GM19324 (cell line): Measurements from ENCODE around the gene RBMS1.
A peak's percentile ranks its signal among the peaks of the same experiment; 100 is the strongest.

ENCODE experiments used
- ATAC-seq: cut with Tn5 transposase; IDR thresholded peaks from one replicate; pipeline ENCODE4 v1.9.1; 2021; ENCODE audit warnings: mild to moderate bottlenecking, moderate library complexity; ENCODE audit not compliant: unreplicated experiment, low FRiP score

The RBMS1 gene

GRCh38 chr2:160290598-160290997, 203.0 kb downstream of the RBMS1 start:
- no peak for ATAC-seq

DNA sequence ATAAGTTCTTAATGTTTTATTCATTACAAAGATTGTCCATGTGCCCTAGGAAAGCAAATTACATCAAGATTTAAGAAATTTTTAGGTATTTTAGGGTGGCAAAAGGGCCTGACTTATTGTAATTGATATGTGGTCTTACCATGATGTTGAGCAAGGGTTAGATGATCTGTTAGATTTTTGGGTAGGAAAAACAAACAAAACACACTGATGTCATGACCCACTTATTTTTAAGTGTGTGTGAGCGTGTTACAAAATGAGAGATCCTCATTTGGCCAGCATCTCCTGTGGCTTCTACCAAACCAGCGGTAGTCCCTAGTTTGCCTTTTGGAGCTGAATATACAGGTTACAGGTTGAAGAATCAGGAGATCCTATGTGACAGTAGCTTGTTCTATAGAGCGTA, 203.8 kb downstream of the RBMS1 start:
- no peak for ATAC-seq

GRCh38 chr2:160289126-160289525, 204.5 kb downstream of the RBMS1 start:
- no peak for ATAC-seq

GRCh38 chr2:160288324-160288723, 205.3 kb downstream of the RBMS1 start:
- ATAC-seq: no peak

DNA sequence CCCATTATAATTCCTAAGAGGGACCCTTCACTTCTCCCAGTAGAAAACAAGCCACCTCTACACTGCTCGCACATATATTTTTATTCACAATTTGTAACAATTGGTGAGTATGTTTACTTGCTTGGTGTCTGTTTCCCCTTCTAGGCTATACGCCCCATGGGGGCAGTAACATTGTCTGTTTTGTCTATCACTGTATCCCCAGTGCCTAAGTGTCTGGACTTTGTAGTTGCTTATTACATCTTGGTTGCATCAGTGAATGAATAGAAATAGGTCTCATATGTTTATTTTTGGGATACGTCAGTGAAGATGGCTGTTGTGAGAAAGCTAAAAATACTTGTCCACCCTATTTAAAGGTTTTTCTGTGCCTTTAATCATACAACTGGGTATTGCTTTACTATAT, 206.1 kb downstream of the RBMS1 start:
- ATAC-seq: no peak

GRCh38 chr2:160286551-160286950, 207.1 kb downstream of the RBMS1 start:
- ATAC-seq: no peak

GRCh38 chr2:160283675-160284074, 209.9 kb downstream of the RBMS1 start:
- ATAC-seq: no peak

GRCh38 chr2:160282063-160282580, 211.5 kb downstream of the RBMS1 start:
- ATAC-seq: no peak

GRCh38 chr2:160281213-160281612, 212.4 kb downstream of the RBMS1 start:
- ATAC-seq: no peak

DNA sequence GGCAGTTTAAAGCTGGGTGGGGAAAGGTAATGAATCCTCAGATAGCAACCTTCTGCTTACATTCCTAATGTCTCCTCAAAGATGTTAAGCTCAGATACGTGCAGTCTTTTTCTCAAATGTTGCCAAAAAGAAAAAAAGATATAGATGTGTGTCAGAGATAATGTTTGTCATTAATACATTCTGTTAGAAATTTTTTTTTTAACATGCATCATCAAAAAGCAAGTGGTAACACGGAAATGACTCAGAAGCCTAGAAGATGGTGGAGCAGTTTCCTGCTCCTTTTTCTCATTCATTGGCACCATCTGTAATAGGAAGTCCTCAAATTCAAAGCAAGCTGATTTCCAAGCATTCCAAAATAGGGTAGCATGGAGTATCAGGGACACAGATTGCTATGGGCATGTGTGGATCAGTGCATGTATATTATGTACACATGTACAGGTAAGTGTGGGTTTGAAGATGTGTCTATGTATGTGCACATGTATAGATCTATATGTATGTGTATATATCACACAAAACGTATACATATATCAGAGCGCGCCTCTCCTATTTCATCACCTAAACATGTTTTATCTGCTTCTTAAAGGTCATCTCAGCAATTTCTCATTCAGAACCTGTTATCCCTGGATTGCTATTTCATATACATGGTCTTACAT, 213.7 kb downstream of the RBMS1 start:
- ATAC-seq: no peak

DNA sequence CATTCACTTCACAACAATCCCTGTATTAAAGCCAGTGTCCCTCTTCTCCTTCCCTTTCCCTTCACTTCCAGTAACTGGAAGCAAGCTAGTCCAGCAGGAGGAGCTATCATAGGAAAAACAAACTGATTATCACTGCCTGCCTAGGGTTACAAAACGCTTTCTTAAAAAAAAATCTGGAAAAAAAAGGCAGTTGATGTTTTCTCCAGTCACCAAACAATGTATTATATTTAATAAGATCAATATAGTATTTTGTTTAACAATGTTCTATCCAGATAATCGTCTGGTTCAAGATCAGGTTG, 214.8 kb downstream of the RBMS1 start:
- no peak for ATAC-seq

DNA sequence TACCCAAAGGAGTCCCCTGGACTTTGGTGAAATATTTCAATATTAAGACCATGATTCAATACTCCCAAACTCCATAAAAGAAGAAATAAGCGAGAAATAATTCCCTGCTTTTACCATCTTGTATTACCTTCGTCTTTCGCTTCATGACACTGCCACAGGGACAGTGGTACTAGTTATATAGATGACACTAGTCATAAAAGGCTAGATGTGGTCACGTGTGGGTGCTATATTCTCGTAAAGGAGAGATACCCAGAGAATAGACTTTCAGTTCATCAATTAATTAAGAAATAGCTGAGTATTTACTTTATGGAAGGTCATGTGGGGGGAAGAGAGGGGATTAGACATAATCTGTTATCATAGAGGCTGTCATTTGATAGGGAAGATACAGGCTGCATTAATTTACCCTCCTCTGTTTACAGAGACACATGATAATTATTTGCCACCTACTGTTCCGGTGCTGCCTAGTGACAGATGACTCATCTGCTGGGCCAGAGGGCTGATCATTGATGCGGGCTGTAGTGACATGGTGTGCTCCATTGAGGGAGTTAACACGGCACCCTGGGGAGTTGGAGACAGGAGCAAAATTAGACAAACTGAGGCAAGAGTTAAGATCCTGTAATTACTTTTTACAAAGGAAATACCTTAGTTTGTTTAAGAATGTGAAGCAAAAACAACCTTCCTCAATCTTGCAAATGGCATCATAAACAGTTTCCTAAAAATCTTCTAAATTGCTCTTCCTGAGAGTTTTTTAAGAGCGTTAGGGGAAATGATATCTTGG, 215.3 kb downstream of the RBMS1 start:
- ATAC-seq: no peak

- ATAC-seq: no peak
Observed at GRCh38 chr2:160277151-160277550, 216.5 kb downstream of the RBMS1 start.

DNA sequence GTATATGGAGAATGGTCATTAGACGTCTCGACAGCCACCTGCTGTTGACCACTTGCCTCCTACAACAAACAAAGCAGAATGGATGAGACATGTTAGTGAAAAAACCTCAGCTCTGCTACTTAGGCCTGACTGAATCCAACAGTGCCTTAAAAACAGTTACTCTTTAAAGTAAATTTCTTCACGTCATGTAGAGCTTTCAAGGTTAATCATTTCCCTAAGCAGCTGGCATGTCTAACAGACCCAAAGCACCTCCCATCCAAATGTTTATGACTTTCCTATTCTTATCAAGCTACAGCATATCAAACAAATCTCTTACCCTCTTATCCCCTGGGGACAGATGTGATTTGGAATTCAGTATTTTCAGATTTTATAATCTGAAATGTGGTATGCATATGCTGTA, 218.0 kb downstream of the RBMS1 start:
- ATAC-seq: no peak

- no peak for ATAC-seq
Observed at GRCh38 chr2:160271171-160272086, 222.2 kb downstream of the RBMS1 start.

- no peak for ATAC-seq
Observed at GRCh38 chr2:160270571-160271113, 223.0 kb downstream of the RBMS1 start.

DNA sequence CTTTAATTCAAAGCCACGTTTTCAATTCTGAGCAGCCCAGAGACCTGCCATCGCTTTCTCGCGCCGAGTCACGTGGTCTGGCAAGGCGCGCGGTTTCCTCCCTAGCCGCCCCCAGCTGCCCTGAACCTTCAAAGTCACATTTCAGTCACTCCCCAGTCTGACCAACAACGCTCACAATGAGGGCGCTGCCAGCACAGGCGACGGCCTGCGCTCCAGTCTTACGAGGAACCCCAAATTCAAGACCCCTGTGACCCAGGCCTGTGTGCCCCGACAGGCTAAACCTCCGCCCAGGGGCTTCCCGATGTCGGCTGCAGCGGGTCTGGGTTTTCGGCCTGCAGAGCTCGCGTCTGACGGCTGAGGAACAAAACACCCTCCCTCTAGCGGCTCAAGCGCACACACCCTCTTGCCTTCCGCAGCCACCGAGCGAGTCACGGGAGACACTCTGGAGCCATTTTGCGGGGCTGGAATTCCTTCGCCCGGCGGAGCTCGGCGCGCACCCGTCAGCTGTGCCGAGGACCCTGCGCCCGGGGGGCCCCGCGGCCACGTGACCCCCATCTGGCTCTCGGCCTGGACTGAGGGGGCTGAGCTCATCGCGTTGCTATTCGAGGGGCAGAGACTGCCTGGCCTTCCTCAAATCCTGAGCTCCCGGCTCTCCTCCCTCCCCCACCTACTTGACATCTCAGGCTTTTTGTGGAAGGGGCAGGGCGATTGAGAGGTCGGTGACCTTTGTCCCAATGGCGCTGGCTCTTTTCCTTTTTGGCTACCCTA, 223.6 kb downstream of the RBMS1 start:
- ATAC-seq: peak; percentile 87

- no peak for ATAC-seq
Observed at GRCh38 chr2:160269365-160269764, 224.2 kb downstream of the RBMS1 start.

GRCh38 chr2:160268151-160268781, 225.3 kb downstream of the RBMS1 start:
- no peak for ATAC-seq

- no peak for ATAC-seq
Observed at GRCh38 chr2:160267692-160268091, 225.9 kb downstream of the RBMS1 start.
